Caki2 (cell line): ENCODE results near the gene IHH. TPM values are rescaled to one million over a fixed set of nuclear protein-coding genes. Genes with fewer than 3 reads are reported as not detected.

Experiments
- total RNA-seq: library from RNA; depleted of rRNA; stranded (reverse); fragments of >200 nt; shearing (Covaris generic); gene quantifications from 2 replicates; pipeline ENCODE4 v1.2.3, GENCODE V29; 2014; ENCODE audit warnings: low replicate concordance; rRNA removed

The IHH gene
- total RNA-seq, 1 experiment from 2014 or later = not detected

Other genes starting within 250 kb of the IHH start
- not detected in 2 replicates for gene PRKAG3, start 229.1 kb downstream of the IHH start, total RNA-seq
- gene WNT6, start 201.1 kb downstream of the IHH start, total RNA-seq = 1.3 and 4.4 TPM in 2 replicates
- gene WNT10A, start 180.1 kb downstream of the IHH start, total RNA-seq = 4.5 and 6.5 TPM in 2 replicates
- gene CDK5R2, start 101.3 kb downstream of the IHH start, total RNA-seq = 0.78 TPM in 1 of 2 replicates, not detected in the other
- not detected in 2 replicates for gene FEV, start 75.7 kb downstream of the IHH start, total RNA-seq
- gene CRYBA2, start 67.5 kb downstream of the IHH start, total RNA-seq = not detected in 2 replicates
- not detected in 2 replicates for gene CFAP65, start 19.4 kb downstream of the IHH start, total RNA-seq
- 17.4 and 21.5 TPM in 2 replicates for gene NHEJ1, start 99.9 kb upstream of the IHH start, total RNA-seq
- 0.07 and 0.70 TPM in 2 replicates for gene SLC23A3, start 109.1 kb upstream of the IHH start, total RNA-seq
- gene CNPPD1, start 116.0 kb upstream of the IHH start, total RNA-seq = 24.6 and 28.9 TPM in 2 replicates
- gene RETREG2, start 117.4 kb upstream of the IHH start, total RNA-seq = 54.2 and 72.1 TPM in 2 replicates
- gene ZFAND2B, start 145.9 kb upstream of the IHH start, total RNA-seq = 32.5 and 42.0 TPM in 2 replicates
- 80.0 and 81.7 TPM in 2 replicates for gene ABCB6, start 158.0 kb upstream of the IHH start, total RNA-seq
- 18.6 and 39.2 TPM in 2 replicates for gene ATG9A, start 168.7 kb upstream of the IHH start, total RNA-seq
- gene ANKZF1, start 168.9 kb upstream of the IHH start, total RNA-seq = 20.7 and 45.6 TPM in 2 replicates
- 26.1 and 35.4 TPM in 2 replicates for gene GLB1L, start 184.5 kb upstream of the IHH start, total RNA-seq
- 45.2 and 60.8 TPM in 2 replicates for gene STK16, start 184.6 kb upstream of the IHH start, total RNA-seq
- 0.10 TPM in 1 of 2 replicates, not detected in the other for gene TUBA4B, start 192.3 kb upstream of the IHH start, total RNA-seq
- 23.9 and 24.9 TPM in 2 replicates for gene TUBA4A, start 193.0 kb upstream of the IHH start, total RNA-seq
- gene DNAJB2, start 218.4 kb upstream of the IHH start, total RNA-seq = 17.0 and 50.6 TPM in 2 replicates
- not detected in 2 replicates for gene PTPRN, start 248.5 kb upstream of the IHH start, total RNA-seq